Activated CD4-positive, alpha-beta T cell treated with anti-CD3 and anti-CD28 coated beads for 4 hours (primary cell): ENCODE results near the gene RYK.
A peak's percentile ranks its signal among the peaks of the same experiment; 100 is the strongest.
"Not testable (repeated sequence)": the region's sequence is repeated elsewhere in the genome, so short reads cannot be mapped to it uniquely, and the experiment has no call there.

Experiments
- DNase-seq, 2 donors: peaks; one replicate each; pipeline ENCODE4 v3.0.0-alpha.2; 2020

Gene RYK

GRCh38 chr3:134214239-134214638 is 36.4 kb downstream of the RYK start:
- DNase-seq, result no peak

GRCh38 chr3:134212967-134213665 is 37.5 kb downstream of the RYK start:
- DNase-seq, result peak; percentile 80 to 94

DNA sequence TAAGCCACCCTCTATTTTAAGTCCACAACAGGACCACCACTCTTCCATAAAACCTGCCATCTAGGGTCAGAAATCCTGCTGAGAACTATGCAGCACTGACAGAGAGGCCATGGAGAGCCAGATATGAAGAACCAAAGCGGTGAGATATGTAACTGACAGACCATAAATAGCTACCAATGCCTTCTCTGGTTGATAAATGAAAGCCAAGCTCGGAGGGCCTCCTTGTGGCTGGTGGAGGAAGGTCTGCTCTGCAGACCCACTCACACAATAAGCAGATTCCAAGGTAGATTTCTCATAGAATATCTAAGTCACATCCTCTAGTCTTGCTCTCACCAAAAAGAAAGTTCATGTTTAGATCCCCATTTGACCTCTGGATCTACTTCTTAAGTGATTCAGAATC is 38.9 kb downstream of the RYK start:
- no peak for DNase-seq

DNA sequence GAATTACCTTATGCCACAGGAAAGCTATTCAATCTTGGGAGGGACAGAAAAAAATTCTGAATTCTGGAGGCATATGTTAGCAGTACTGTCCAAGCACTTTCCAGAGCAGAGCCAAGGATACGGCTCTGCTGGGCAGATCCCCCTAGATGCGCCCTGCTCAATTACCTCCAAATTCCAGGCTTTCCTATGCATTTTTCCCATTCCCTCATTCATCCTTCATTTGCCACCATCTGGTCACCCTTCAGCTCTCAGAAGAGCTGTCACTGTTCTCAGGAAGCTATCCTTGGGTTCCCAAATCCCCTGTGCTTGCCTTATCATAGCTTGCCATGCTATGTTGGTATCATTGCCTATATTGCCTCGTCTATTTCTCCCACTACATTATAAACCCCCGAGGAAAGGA is 45.2 kb downstream of the RYK start:
- no peak for DNase-seq

DNA sequence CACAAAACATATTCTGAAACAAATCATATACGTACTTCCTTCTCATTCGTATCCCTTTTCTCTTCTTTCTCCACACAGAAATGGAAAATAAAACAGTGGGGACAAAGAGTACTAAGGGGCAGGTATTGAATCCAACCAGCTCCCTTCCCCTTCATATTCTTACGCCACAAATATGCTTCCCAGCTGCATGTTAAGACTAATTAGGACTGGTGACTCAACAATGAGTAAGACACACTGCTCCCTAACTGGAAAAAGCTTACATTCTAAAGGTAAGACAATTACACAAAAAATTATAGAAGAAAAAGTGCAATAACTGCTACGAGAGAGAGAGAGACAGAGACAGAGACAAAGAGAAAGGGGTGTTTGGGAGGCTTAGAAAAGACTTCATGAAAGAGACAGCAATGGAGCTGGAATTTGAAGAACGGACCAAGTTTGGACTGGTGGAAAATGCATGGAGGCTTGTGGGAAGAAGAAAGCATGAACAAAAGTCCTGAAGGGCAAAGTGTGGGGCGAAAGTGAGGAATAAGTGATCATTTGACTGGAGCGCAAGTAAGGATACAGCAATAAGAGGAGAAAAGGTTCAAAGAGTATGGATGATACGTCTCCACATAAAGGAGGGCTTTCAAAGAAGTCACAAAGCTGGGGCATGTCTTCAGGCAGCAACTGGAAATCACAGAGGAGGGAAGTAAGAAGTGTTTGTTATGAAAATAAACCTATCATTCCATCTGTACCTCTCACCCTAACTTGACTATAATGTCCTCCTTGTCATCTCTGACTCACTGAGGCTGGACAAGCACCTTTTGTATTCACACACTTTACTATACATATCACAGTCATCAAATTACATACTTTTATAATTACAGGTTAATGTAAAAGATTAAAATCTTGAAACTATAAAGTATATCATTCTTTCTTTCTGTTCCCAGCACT is 49.2 kb downstream of the RYK start:
- no peak for DNase-seq

DNA sequence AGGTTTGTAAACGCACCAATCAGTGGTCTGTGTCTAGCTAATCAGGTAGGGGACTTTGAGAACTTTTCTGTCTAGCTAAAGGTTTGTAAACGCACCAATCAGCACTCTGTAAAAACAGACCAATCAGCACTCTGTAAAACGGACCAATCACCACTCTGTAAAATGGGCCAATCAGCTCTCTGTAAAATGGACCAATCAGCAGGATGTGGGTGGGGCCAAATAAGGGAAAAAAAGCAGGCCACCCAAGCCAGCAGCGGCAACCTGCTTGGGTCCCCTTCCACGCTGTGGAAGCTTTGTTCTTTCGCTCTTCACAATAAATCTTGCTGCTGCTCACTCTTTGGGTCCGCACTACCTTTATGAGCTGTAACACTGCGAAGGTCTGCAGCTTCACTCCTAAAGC is 50.8 kb downstream of the RYK start:
- DNase-seq, result not testable (repeated sequence)

GRCh38 chr3:134199240-134199639 is 51.4 kb downstream of the RYK start:
- DNase-seq, result no peak

DNA sequence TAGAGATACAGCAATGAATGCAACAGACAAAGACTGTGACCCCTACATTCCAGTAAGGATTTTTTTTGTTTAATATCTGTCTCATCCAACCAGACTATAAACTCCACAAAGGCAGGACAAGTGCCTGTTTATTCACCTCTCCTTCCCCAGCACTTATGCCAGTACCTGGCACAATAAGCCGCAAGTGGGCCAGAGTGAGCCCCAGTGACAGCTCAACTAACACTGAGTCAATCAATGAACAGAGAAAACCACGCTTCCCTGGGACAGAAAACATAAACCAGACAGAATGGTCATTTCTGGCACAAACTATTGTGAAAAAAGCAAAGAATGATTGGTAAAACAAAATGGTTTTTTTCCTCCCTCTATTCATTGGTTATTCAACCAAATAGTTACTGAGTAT is 52.2 kb downstream of the RYK start:
- no peak for DNase-seq

DNA sequence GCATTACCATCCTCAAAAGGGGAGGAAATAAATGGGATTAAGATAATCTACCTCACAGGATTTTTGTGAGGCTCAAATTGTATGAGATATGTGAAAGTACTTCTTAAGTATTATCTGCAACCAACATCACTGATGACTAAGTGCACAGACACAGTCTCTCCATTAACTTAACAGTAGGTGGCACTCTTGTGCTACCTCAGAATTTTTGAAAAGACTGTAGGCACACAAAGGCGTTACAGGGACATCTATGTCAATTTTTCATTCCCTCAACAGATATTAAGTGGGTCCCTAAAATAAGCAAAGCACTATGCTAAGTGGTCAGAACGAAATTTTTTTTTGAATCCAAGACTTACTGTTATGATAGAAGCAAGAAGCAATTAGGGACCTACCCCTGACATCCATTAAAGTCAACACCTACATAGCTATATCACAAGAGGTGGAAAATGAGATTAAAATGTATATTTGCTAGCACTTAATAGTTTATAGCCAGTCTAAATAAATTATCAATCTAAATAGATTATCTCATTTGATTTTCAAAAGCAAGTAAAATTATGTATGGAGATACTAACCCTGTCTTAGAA is 52.9 kb downstream of the RYK start:
- peak in 1 of 2 donors; percentile 7 for DNase-seq

DNA sequence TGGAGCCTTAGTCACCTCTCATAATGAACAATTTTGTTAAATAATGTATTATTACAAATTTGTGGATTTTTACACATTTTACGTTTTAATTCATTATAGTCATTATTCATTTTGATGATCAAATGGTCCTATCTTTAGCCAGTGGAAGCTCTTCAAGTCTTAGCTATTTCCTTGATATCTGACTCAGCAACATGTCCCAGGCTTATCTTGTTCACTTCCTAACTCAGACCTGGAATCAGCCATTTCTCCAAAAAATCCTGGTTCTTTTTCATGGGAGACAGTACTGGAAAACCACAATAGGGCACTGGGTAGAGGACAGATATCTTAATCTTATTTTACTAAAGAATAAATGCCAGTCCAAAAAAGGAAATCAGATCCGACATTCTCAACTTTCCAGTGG is 56.4 kb downstream of the RYK start:
- DNase-seq, result no peak

DNA sequence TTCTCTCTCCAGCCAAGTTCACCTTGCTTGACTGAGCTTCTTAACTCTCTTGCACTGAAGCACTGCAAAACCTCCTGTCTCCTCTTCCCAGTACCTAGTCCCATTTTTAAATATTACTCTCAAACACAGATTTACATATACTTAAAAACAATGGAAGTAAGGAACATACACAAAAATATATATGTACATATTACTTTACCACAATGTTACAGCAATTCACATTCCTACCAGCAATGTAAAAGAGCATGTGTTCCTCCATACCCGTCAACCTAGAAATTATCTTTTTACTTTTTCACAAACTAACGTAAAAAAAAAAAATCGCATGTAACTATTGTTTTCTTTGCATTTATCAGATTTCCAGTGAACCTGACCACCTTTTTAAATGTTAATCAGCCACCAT is 60.4 kb downstream of the RYK start:
- DNase-seq, result no peak

- no peak for DNase-seq
Measured at GRCh38 chr3:134189849-134190248, 60.8 kb downstream of the RYK start.

GRCh38 chr3:134186391-134186790 is 64.3 kb downstream of the RYK start:
- no peak for DNase-seq

DNA sequence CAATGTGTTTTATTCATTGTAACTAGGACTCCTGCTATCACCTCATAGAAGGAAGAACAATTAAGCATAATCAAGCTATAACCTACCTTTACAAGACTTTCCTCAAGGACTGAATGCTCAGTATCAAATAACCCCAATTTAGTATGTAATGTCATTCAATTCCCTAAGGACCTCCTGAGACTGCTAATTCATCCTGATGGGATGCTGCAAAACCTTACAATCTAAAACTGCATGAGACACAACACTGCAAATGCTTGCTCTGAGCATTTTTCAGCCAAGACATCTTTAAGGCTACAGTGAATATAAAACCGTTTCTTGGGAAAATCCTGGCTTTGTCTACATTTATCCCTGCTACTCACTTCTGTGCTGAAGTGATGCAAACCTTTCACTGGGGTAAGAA is 69.9 kb downstream of the RYK start:
- no peak for DNase-seq

DNA sequence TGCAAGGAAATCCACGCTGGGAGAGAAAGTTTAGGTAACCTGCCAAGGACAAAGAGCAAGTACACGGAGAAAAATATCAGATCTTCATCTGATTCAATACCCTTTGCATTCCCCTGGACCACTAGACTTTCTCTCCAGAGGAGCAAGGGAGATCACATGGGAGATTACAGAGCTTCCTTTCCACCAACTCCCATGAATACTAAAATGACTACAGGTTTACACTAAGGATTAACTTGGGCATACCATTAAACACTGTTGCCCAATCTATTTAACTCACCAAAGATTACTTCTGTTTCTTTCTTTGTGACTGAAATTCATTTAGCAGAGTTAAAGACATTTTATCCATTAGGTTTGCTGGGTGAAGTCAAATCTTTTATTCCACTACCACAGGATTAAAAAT is 71.2 kb downstream of the RYK start:
- DNase-seq, result no peak

GRCh38 chr3:134163096-134163495 is 87.6 kb downstream of the RYK start:
- DNase-seq, result no peak

DNA sequence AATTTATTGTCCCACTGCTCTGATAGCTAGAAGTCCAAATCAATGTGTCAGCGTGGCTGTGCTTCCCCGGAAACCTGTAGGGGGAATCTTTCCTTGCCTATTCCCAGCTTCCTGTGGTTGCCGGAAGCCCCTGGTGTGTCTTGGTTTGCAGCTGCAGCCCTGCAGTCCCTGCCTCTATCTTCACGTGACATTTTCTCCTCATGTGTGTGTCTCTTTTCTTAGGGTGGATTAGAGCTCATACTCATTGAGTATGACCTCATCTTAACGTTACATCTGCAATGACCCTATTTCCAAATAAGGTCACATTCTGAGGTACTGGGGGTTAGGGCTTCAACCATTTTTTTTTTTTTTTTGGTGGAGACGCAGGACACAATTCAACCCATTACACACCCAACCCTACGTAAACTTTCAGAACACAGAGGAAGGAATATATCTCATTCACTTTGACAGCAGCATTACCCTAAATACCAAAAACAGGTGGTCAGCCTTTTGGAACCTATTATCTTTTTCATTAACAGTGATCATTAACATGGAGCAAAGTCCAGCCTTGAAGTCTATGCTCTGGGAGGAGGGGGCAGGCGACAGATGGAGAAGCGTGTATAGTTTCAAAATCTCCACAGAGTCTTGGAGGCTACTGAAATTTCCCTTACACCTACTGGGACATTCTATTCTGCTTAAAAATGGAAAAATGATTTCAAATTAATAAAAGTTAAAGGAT is 88.6 kb downstream of the RYK start:
- DNase-seq, result no peak

- DNase-seq, result no peak
Measured at GRCh38 chr3:134155446-134155845, 95.2 kb downstream of the RYK start.

GRCh38 chr3:134153761-134154160 is 96.9 kb downstream of the RYK start:
- no peak for DNase-seq

DNA sequence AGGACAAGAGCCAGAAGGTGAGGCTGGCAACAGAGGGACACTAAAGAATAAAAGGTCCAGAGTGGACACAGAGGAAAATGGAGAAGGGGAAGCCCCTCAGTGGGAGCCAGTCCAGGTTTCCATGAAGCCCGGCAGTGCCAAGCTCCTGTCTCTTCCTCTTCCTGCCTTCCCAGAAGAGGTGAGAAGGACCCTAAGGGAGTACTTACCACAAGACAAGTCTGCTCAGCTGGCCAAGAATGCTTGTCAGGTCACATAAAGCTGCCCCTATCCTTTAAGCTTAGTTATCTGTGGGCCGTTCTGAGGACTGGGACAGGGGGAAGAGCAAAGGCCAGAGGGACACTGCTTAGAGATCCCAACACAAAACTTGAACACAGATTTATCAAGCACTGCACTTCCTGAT is 100.2 kb downstream of the RYK start:
- DNase-seq, result no peak

DNA sequence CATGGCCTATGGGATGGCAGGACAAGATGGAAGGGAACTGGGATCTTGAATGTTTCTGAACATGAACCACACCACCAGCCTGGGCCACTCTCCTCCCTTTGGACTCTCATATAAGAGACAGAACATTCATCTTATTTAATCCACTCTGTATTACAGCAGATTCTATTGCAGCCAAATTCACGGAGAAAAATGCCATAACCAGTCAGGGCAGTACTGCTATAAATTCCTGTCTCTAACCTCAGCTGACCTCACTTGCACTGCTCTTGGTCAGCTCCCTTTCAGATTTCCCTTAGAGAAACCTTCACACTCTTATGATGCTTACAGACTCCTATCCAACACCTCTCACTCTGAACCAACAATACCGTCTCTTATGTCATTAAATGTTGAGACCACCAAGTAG is 101.4 kb downstream of the RYK start:
- DNase-seq, result no peak

- no peak for DNase-seq
Measured at GRCh38 chr3:134148534-134148933, 102.1 kb downstream of the RYK start.

DNA sequence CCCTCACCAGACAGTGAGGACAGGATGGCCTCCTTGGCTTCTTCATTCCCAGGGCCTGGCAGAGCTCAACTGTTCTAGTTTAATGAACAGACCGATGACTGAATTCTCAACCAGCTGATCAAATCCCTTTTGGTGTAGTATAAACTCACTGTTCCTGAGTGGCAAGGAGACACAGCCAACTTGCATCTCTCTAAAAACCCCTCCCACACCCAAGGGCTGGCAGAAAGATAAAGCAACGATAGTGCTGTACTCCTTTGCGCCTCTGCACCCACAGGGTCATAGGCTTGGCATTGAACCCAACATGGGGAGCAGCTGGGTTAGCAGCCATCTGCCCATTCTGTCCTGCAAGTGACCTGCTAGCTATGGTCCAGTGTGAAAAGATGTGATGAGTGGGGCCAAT is 103.2 kb downstream of the RYK start:
- no peak for DNase-seq
